Activated CD4-positive, alpha-beta T cell treated with anti-CD3 and anti-CD28 coated beads, Interleukin-2, amount 10 ng/mL, durations not matched to agents 7 days and 5 days (primary cell): ENCODE results near the gene CERS5. TPM values are rescaled to one million over a fixed set of nuclear protein-coding genes. Genes with fewer than 3 reads are reported as not detected.
"Not testable (repeated sequence)": the region's sequence is repeated elsewhere in the genome, so short reads cannot be mapped to it uniquely, and the experiment has no call there.

ENCODE experiments used
- CTCF ChIA-PET: fragments of 350-600 bp; sonication (Branson Sonifier 250); formaldehyde crosslinking; loops from one replicate; lab custom pipeline; 2021; ENCODE audit warnings: antibody characterized with exemption; lab: Charles Lee
- POLR2A ChIA-PET: fragments of 350-600 bp; sonication (Branson Sonifier 250); formaldehyde crosslinking; loops from one replicate; lab custom pipeline; 2021; ENCODE audit warnings: antibody characterized with exemption; lab: Charles Lee
- DNase-seq: peaks from one replicate; pipeline ENCODE4 v3.0.0-alpha.2; 2020
- H3K27ac Mint-ChIP-seq: one replicate; pipeline ENCODE4 v1.8.0; 2021; ENCODE audit warnings: mild to moderate bottlenecking, moderate library complexity, mixed read lengths
- H3K27me3 Mint-ChIP-seq: one replicate; pipeline ENCODE4 v1.8.0; 2021; ENCODE audit warnings: mixed read lengths
- H3K36me3 Mint-ChIP-seq: one replicate; pipeline ENCODE4 v1.8.0; 2021; ENCODE audit warnings: low read depth, mixed read lengths
- H3K4me1 Mint-ChIP-seq: one replicate; pipeline ENCODE4 v1.8.0; 2021; ENCODE audit warnings: mixed read lengths
- H3K4me3 Mint-ChIP-seq: one replicate; pipeline ENCODE4 v1.8.0; 2021; ENCODE audit warnings: mild to moderate bottlenecking, moderate library complexity, mixed read lengths
- H3K9me3 Mint-ChIP-seq: one replicate; pipeline ENCODE4 v1.8.0; 2021; ENCODE audit warnings: mixed read lengths
- total RNA-seq, 2 experiments: library from RNA; stranded (reverse); gene quantifications; one replicate each; pipeline ENCODE4 v1.2.3, GENCODE V29; 2021

CERS5 gene
- total RNA-seq, 2 experiments from 2014 or later = 49.2 to 59.2 TPM

GRCh38 chr12:50156641-50157040 is 10.5 kb downstream of the CERS5 start:
- DNase-seq = no peak
- CTCF ChIA-PET = interaction anchor here (0.6 to 2.1 kb wide), 5 partner anchors 10 to 133 kb away, joined by 3 to 7 read pairs (median 3); partner anchors contain the start of gene CERS5
- POLR2A ChIA-PET = no interaction called here
- no peak overlapping the region for H3K27ac Mint-ChIP-seq
- peaks cover 9% of the 10 kb centered on the region for H3K4me1 Mint-ChIP-seq
- H3K4me3 Mint-ChIP-seq = no peak overlapping the region
- H3K9me3 Mint-ChIP-seq = no peaks in the 10 kb centered on the region
- peaks cover 19% of the 10 kb centered on the region for H3K36me3 Mint-ChIP-seq
- no peaks in the 10 kb centered on the region for H3K27me3 Mint-ChIP-seq

- H3K4me1 Mint-ChIP-seq, POLR2A ChIA-PET, DNase-seq, H3K27me3 Mint-ChIP-seq, H3K4me3 Mint-ChIP-seq, H3K9me3 Mint-ChIP-seq, H3K27ac Mint-ChIP-seq: not testable (repeated sequence)
- peaks cover 19% of the 10 kb centered on the region for H3K36me3 Mint-ChIP-seq
- CTCF ChIA-PET = interaction anchor here (1.0 to 2.1 kb wide), 4 partner anchors 11 to 65 kb away, joined by 3 to 12 read pairs (median 3); partner anchors contain the start of genes CERS5 and COX14
Measured at GRCh38 chr12:50154947-50155346, 12.2 kb downstream of the CERS5 start.

GRCh38 chr12:50151047-50151687 is 16.0 kb downstream of the CERS5 start:
- Mint-ChIP-seq H3K27me3 (no peaks in the 10 kb centered on the region), H3K36me3 (peaks cover 6% of the 10 kb centered on the region), H3K27ac (no peak overlapping the region), H3K4me1 (peaks cover 7% of the 10 kb centered on the region), H3K4me3 (no peak overlapping the region), H3K9me3 (no peaks in the 10 kb centered on the region)
- ChIA-PET POLR2A (no interaction called here), CTCF (interaction anchor here (1.0 to 2.5 kb wide), 2 partner anchors 40 kb away, joined by 3 to 8 read pairs; partner anchors contain the start of gene COX14)
- DNase-seq = no peak

- Mint-ChIP-seq H3K4me3 (no peak overlapping the region), H3K27ac (no peak overlapping the region), H3K27me3 (no peaks in the 10 kb centered on the region), H3K36me3 (peaks cover 7% of the 10 kb centered on the region), H3K9me3 (no peaks in the 10 kb centered on the region), H3K4me1 (peaks cover 10% of the 10 kb centered on the region)
- ChIA-PET CTCF (interaction anchor here (1.3 to 2.5 kb wide), 5 partner anchors 14 to 38 kb away, joined by 3 to 8 read pairs (median 4); partner anchors contain the start of gene COX14), POLR2A (no interaction called here)
- no peak for DNase-seq
Measured at GRCh38 chr12:50149311-50149710, 17.9 kb downstream of the CERS5 start.

GRCh38 chr12:50148011-50148410 is 19.2 kb downstream of the CERS5 start:
- CTCF ChIA-PET = interaction anchor here (1.2 to 2.7 kb wide), 3 partner anchors 29 to 44 kb away, joined by 3 to 14 read pairs (median 4); partner anchors contain the start of genes COX14 and GPD1
- DNase-seq, H3K36me3 Mint-ChIP-seq, H3K9me3 Mint-ChIP-seq, H3K27me3 Mint-ChIP-seq, H3K4me1 Mint-ChIP-seq, H3K4me3 Mint-ChIP-seq, H3K27ac Mint-ChIP-seq, POLR2A ChIA-PET: not testable (repeated sequence)

GRCh38 chr12:50147281-50147680 is 19.9 kb downstream of the CERS5 start:
- no peaks in the 10 kb centered on the region for H3K27me3 Mint-ChIP-seq
- POLR2A ChIA-PET = no interaction called here
- peaks cover 10% of the 10 kb centered on the region for H3K4me1 Mint-ChIP-seq

GRCh38 chr12:50145439-50145838 is 21.7 kb downstream of the CERS5 start:
- ChIA-PET POLR2A (no interaction called here), CTCF (interaction anchor here (0.9 to 1.3 kb wide), 2 partner anchors 11 to 17 kb away, joined by 3 to 6 read pairs; no protein-coding TSS in a partner anchor)
- DNase-seq = no peak
- no peaks in the 10 kb centered on the region for H3K9me3 Mint-ChIP-seq
- no peak overlapping the region for H3K4me3 Mint-ChIP-seq
- no peak overlapping the region for H3K27ac Mint-ChIP-seq
- H3K27me3 Mint-ChIP-seq = no peaks in the 10 kb centered on the region
- H3K36me3 Mint-ChIP-seq = peaks cover 15% of the 10 kb centered on the region
- H3K4me1 Mint-ChIP-seq = peaks cover 10% of the 10 kb centered on the region

More at GRCh38 chr12:50147281-50147680, 19.9 kb downstream of the CERS5 start:
- CTCF ChIA-PET = interaction anchor here (0.6 to 2.7 kb wide), 8 partner anchors 9 to 118 kb away, joined by 3 to 14 read pairs (median 4); partner anchors contain the start of genes COX14 and GPD1
- no peaks in the 10 kb centered on the region for H3K9me3 Mint-ChIP-seq
- H3K27ac Mint-ChIP-seq = no peak overlapping the region
- H3K36me3 Mint-ChIP-seq = peaks cover 5% of the 10 kb centered on the region
- H3K4me3 Mint-ChIP-seq = no peak overlapping the region
- DNase-seq = no peak

- POLR2A ChIA-PET = no interaction called here
- no peak for DNase-seq
- H3K27me3 Mint-ChIP-seq = no peaks in the 10 kb centered on the region
- no peak overlapping the region for H3K27ac Mint-ChIP-seq
- H3K4me1 Mint-ChIP-seq = peaks cover 7% of the 10 kb centered on the region
- H3K4me3 Mint-ChIP-seq = no peak overlapping the region
- H3K36me3 Mint-ChIP-seq = peaks cover 27% of the 10 kb centered on the region
- CTCF ChIA-PET = interaction anchor here (0.5 to 1.2 kb wide), 2 partner anchors 33 to 144 kb away, joined by 3 read pairs; no protein-coding TSS in a partner anchor
- H3K9me3 Mint-ChIP-seq = no peaks in the 10 kb centered on the region
Measured at GRCh38 chr12:50142993-50143392, 24.2 kb downstream of the CERS5 start.

- Mint-ChIP-seq H3K27me3 (no peaks in the 10 kb centered on the region), H3K4me1 (peaks cover 8% of the 10 kb centered on the region), H3K4me3 (no peak overlapping the region), H3K27ac (peak overlapping the region; percentile 16), H3K9me3 (no peaks in the 10 kb centered on the region), H3K36me3 (peaks cover 49% of the 10 kb centered on the region)
- ChIA-PET POLR2A (interaction anchor here (0.6 kb wide), 2 partner anchors 82 to 124 kb away, joined by 3 read pairs; no protein-coding TSS in a partner anchor), CTCF (interaction anchor here (0.7 to 5.3 kb wide), 8 partner anchors 8 to 78 kb away, joined by 3 to 50 read pairs (median 4); partner anchors contain the start of genes CERS5 and COX14)
- peak; percentile 39 for DNase-seq
Measured at GRCh38 chr12:50132505-50133135, 34.5 kb downstream of the CERS5 start.

- DNase-seq = no peak
- ChIA-PET POLR2A (interaction anchor here (0.5 to 0.7 kb wide), 2 partner anchors 44 to 93 kb away, joined by 7 read pairs; no protein-coding TSS in a partner anchor), CTCF (interaction anchor here (0.6 to 5.3 kb wide), 11 partner anchors 12 to 1092 kb away, joined by 3 to 50 read pairs (median 4); partner anchors contain the start of gene COX14)
- Mint-ChIP-seq H3K27me3 (no peaks in the 10 kb centered on the region), H3K4me1 (peaks cover 12% of the 10 kb centered on the region), H3K9me3 (no peaks in the 10 kb centered on the region), H3K27ac (no peak overlapping the region), H3K36me3 (peaks cover 43% of the 10 kb centered on the region), H3K4me3 (no peak overlapping the region)
Measured at GRCh38 chr12:50129290-50129689, 37.9 kb downstream of the CERS5 start.

- peaks cover 12% of the 10 kb centered on the region for H3K4me1 Mint-ChIP-seq
- no peaks in the 10 kb centered on the region for H3K27me3 Mint-ChIP-seq
- no peaks in the 10 kb centered on the region for H3K9me3 Mint-ChIP-seq
- DNase-seq = no peak
- ChIA-PET CTCF (interaction anchor here (0.8 to 9.5 kb wide), 3 partner anchors 16 to 182 kb away, joined by 3 to 63 read pairs (median 4); partner anchors contain the start of gene COX14), POLR2A (interaction anchor here (0.6 kb wide), 1 partner anchor 123 kb away, joined by 8 read pairs; no protein-coding TSS in a partner anchor)
- H3K27ac Mint-ChIP-seq = peak overlapping the region; percentile 4
- H3K4me3 Mint-ChIP-seq = no peak overlapping the region
- H3K36me3 Mint-ChIP-seq = peaks cover 41% of the 10 kb centered on the region
Measured at GRCh38 chr12:50127546-50127945, 39.6 kb downstream of the CERS5 start.

GRCh38 chr12:50123203-50123602 is 44.0 kb downstream of the CERS5 start:
- Mint-ChIP-seq H3K36me3 (peaks cover 36% of the 10 kb centered on the region), H3K9me3 (no peaks in the 10 kb centered on the region), H3K4me1 (peaks cover 10% of the 10 kb centered on the region), H3K4me3 (no peak overlapping the region), H3K27me3 (no peaks in the 10 kb centered on the region), H3K27ac (no peak overlapping the region)
- ChIA-PET CTCF (interaction anchor here (1.3 to 9.5 kb wide), 2 partner anchors 9 to 12 kb away, joined by 3 to 63 read pairs; partner anchors contain the start of gene COX14), POLR2A (no interaction called here)
- no peak for DNase-seq
